Measurements from ENCODE around the gene CPT1C. TPM values are rescaled to one million over a fixed set of nuclear protein-coding genes. Genes with fewer than 3 reads are reported as not detected.

The CPT1C gene
- total RNA-seq, 1 donor from 2014 or later = 3.9 TPM

- Mint-ChIP-seq H3K9me3 (no peaks in the 10 kb centered on the region), H3K4me1 (ENCODE audit: low read depth) (peaks cover 32% of the 10 kb centered on the region), H3K27ac (peak within 1 kb of the TSS; percentile 93), H3K27me3 (ENCODE audit: insufficient read depth) (no peaks in the 10 kb centered on the region), H3K4me3 (peak within 1 kb of the TSS; percentile 98), H3K36me3 (ENCODE audit: low read depth) (peaks cover 23% of the 10 kb centered on the region)
- intact Hi-C loops (cut with micrococcal nuclease) = loop anchor here (1.0 kb wide), 3 partner anchors 11 to 72 kb away; partner anchors contain the start of gene SCAF1
- peak; percentile 98 for DNase-seq (ENCODE audit: low spot score)
Measured at GRCh38 chr19:49665351-49666119, 25.4 kb upstream of the CPT1C start, which contains the start of the genes BCL2L12 and IRF3. TSS of gene BCL2L12 (plus strand) at chr19:49665933. CDS start at chr19:49666693, 760 bp downstream. TSS of gene IRF3 (minus strand) at chr19:49665857. CDS start at chr19:49664838, 1,019 bp downstream.

GRCh38 chr19:49666120-49666444, 24.8 kb upstream of the CPT1C start:
- Mint-ChIP-seq H3K27me3 (ENCODE audit: insufficient read depth) (no peaks in the 10 kb centered on the region), H3K36me3 (ENCODE audit: low read depth) (peaks cover 22% of the 10 kb centered on the region), H3K4me1 (ENCODE audit: low read depth) (peaks cover 32% of the 10 kb centered on the region), H3K27ac (no peak overlapping the region), H3K4me3 (peak overlapping the region; percentile 98), H3K9me3 (no peaks in the 10 kb centered on the region)
- no peak for DNase-seq (ENCODE audit: low spot score)
- intact Hi-C loops (cut with micrococcal nuclease) = no loop called here

- no peaks in the 10 kb centered on the region for H3K27me3 Mint-ChIP-seq (ENCODE audit: insufficient read depth)
- intact Hi-C loops (cut with micrococcal nuclease) = no loop called here
- H3K27ac Mint-ChIP-seq = no peak overlapping the region
- no peak for DNase-seq (ENCODE audit: low spot score)
- no peaks in the 10 kb centered on the region for H3K9me3 Mint-ChIP-seq
- H3K4me3 Mint-ChIP-seq = peak overlapping the region; percentile 98
- peaks cover 39% of the 10 kb centered on the region for H3K4me1 Mint-ChIP-seq (ENCODE audit: low read depth)
- H3K36me3 Mint-ChIP-seq (ENCODE audit: low read depth) = peaks cover 25% of the 10 kb centered on the region
Measured at GRCh38 chr19:49667473-49667872, 23.4 kb upstream of the CPT1C start.

DNA sequence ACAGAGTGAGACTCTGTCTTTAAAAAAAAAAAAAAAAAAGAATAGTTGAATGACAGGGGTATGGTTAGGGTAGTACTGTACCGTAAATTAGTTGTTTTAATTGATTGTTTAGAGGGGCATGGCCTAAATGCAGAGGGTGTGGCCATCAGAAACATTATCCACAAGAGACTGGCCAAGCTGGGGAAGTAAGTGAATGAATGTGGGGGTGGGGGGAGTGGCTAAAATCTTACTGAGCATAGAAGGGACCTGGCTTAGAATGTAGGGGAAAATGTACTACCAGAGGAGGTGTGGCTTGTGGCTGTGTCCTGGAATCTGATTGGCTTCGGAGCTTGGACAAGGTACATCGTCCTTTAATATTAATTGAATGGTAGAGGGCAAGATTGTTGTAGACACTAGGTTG, 21.4 kb upstream of the CPT1C start:
- DNase-seq (ENCODE audit: low spot score) = no peak
- H3K27ac Mint-ChIP-seq = no peak overlapping the region
- H3K27me3 Mint-ChIP-seq (ENCODE audit: insufficient read depth) = no peaks in the 10 kb centered on the region
- intact Hi-C loops (cut with micrococcal nuclease) = no loop called here
- no peak overlapping the region for H3K4me3 Mint-ChIP-seq
- peaks cover 21% of the 10 kb centered on the region for H3K36me3 Mint-ChIP-seq (ENCODE audit: low read depth)
- no peaks in the 10 kb centered on the region for H3K9me3 Mint-ChIP-seq
- peaks cover 35% of the 10 kb centered on the region for H3K4me1 Mint-ChIP-seq (ENCODE audit: low read depth)

DNA sequence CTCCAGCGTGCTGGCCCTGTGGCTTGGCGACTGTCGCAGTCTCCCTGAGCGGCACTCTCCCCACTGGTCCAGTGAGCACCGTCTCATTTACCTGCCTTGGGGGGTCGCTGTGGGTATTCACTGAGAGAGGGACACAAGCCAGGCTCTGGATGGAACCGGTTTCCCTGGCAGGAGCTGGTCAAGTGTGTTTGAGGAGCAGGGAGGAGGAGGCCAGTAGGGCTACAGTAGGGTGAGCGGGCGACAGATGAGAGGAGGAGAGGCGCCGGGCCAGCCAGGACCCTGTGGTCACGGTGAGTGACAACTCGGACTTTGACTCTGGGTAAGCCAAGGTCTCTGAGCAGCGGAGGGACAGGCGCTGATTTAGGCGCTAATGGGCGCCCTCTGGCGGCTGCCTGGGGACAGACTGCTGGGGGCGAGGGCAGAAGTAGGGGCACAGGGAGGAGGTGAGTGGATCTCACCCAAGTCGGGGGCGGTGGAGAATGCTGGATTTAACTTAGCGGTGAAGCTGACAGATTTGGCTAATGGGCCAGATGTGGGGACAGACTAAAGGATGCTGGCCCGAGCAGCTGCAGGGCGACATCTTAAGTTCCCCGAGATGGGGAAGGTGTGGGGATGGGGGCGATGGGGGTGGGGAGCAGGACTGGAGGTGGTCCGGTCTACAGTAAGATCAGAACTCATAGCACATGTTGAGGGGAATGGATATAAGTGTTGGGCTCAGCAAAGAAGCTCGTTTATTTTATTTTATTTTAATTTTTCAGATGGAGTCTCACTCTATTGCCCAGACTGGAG, 18.6 kb upstream of the CPT1C start:
- no peak overlapping the region for H3K4me3 Mint-ChIP-seq
- H3K27ac Mint-ChIP-seq = peak overlapping the region; percentile 15

GRCh38 chr19:49676136-49676783, 14.7 kb upstream of the CPT1C start:
- peak overlapping the region; percentile 95 for H3K4me3 Mint-ChIP-seq
- H3K36me3 Mint-ChIP-seq (ENCODE audit: low read depth) = peaks cover 21% of the 10 kb centered on the region
- H3K4me1 Mint-ChIP-seq (ENCODE audit: low read depth) = peaks cover 40% of the 10 kb centered on the region
- intact Hi-C loops (cut with micrococcal nuclease) = loop anchor here (1.0 to 5.0 kb wide), 9 partner anchors 11 to 651 kb away; partner anchors contain the start of genes BCL2L12, FUZ, IRF3 and KCNC3
- H3K27me3 Mint-ChIP-seq (ENCODE audit: insufficient read depth) = no peaks in the 10 kb centered on the region
- DNase-seq (ENCODE audit: low spot score) = no peak
- H3K9me3 Mint-ChIP-seq = no peaks in the 10 kb centered on the region
- H3K27ac Mint-ChIP-seq = peak overlapping the region; percentile 99

More for the DNA sequence above, 18.6 kb upstream of the CPT1C start:
- intact Hi-C loops (cut with micrococcal nuclease) = loop anchor here (1.0 kb wide), 1 partner anchor 169 kb away; no protein-coding TSS in a partner anchor
- Mint-ChIP-seq H3K36me3 (ENCODE audit: low read depth) (peaks cover 16% of the 10 kb centered on the region), H3K4me1 (ENCODE audit: low read depth) (peaks cover 21% of the 10 kb centered on the region), H3K27me3 (ENCODE audit: insufficient read depth) (no peaks in the 10 kb centered on the region), H3K9me3 (no peaks in the 10 kb centered on the region)
- peak; percentile 69 for DNase-seq (ENCODE audit: low spot score)

- intact Hi-C loops (cut with micrococcal nuclease) = loop anchor here (1.0 to 5.0 kb wide), 13 partner anchors 12 to 650 kb away; partner anchors contain the start of genes AKT1S1, BCL2L12, FUZ and IRF3
- Mint-ChIP-seq H3K4me1 (ENCODE audit: low read depth) (peaks cover 41% of the 10 kb centered on the region), H3K27me3 (ENCODE audit: insufficient read depth) (no peaks in the 10 kb centered on the region), H3K4me3 (peak overlapping the region; percentile 95), H3K27ac (peak overlapping the region; percentile 99), H3K36me3 (ENCODE audit: low read depth) (peaks cover 21% of the 10 kb centered on the region), H3K9me3 (no peaks in the 10 kb centered on the region)
- peak; percentile 98 for DNase-seq (ENCODE audit: low spot score)
Measured at GRCh38 chr19:49676784-49677230, 14.1 kb upstream of the CPT1C start.

DNA sequence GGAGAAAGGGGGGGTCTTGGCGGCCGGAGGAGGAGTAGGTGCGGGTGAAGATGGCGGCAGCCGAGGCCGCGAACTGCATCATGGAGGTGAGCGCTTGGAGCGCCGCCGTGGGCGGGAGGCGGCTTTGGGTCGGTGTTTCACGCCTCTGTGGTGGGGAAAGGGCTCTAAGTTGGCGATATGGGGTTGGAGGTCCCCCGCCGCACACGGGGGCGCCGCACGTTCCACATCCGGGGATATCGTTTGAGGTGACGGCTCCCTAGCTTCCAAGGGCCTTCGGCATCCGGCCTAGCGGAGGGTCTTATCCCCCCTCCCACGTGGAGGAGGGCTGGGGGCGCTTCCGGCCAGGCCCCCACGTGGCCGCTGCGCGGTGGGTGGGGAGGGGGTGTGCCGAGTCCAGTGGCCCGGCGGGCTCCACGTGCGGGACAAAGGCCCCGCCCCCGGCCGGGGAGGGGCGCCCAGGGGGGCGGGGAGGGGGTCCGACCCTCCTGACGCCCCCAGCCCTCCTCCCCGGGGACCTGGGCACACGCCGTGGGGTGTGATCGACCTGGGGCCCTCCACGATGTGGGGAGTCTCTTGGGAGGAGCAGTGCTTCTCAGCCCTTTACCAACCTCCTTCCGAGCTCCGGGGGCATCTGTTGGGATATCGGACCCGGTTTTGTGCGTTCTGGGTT, 13.6 kb upstream of the CPT1C start, which contains the start of gene PRMT1:
Gene PRMT1 (plus strand): TSS at position 41 of the 670 bp plus-strand sequence. CDS start 10 bp downstream, at position 51.
- peaks cover 35% of the 10 kb centered on the region for H3K4me1 Mint-ChIP-seq (ENCODE audit: low read depth)
- H3K27ac Mint-ChIP-seq = peak within 1 kb of the TSS; percentile 99
- peak within 1 kb of the TSS; percentile 96 for H3K4me3 Mint-ChIP-seq
- intact Hi-C loops (cut with micrococcal nuclease) = loop anchor here (1.0 to 5.0 kb wide), 9 partner anchors 87 to 650 kb away; partner anchors contain the start of genes AKT1S1, FUZ, KCNC3 and PIH1D1
- no peaks in the 10 kb centered on the region for H3K9me3 Mint-ChIP-seq
- H3K27me3 Mint-ChIP-seq (ENCODE audit: insufficient read depth) = no peaks in the 10 kb centered on the region
- peaks cover 21% of the 10 kb centered on the region for H3K36me3 Mint-ChIP-seq (ENCODE audit: low read depth)
- peak; percentile 54 for DNase-seq (ENCODE audit: low spot score)

DNA sequence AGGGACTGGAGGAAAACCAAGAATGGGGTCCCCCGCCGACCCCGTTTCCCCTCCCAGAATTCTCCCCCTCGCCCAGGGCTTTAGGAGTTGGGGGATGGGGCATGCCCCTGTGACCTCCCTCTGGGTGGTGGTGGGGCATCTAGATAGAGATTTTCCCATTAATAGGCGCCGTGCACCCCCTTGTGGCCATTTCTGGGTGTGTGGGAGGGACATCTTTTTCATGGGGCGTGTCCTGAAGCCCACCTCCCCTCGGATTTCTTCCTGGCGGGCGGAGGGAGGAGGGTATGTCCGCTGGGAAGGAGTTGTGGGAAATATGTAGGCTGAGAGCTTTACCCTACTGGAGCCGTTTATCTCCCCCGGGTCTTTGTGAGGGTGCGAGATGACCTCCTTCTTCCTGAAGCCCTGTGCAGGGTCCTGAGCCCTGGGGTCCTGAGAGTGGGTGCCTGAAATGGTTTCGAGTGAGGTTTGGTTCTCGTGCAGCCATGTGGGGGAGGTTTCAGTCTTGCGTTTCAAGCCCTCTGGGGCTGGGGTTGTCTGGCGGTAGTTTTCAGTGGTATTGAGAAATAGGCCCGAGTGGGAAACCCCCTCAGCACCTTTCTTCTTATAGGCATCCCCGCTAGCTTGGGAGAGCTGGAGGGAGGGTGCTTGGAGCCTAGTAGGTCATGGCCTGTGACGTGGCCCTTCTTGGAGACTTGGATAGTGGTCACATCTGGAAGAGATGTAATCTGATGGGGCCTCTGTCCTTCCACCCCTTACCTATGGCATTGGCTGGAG, 12.8 kb upstream of the CPT1C start:
- peak overlapping the region; percentile 96 for H3K4me3 Mint-ChIP-seq
- peaks cover 23% of the 10 kb centered on the region for H3K36me3 Mint-ChIP-seq (ENCODE audit: low read depth)
- no peaks in the 10 kb centered on the region for H3K27me3 Mint-ChIP-seq (ENCODE audit: insufficient read depth)
- H3K27ac Mint-ChIP-seq = peak overlapping the region; percentile 95
- H3K9me3 Mint-ChIP-seq = no peaks in the 10 kb centered on the region
- DNase-seq (ENCODE audit: low spot score) = peak; percentile 66
- peaks cover 32% of the 10 kb centered on the region for H3K4me1 Mint-ChIP-seq (ENCODE audit: low read depth)
- intact Hi-C loops (cut with micrococcal nuclease) = loop anchor here (1.0 to 5.0 kb wide), 9 partner anchors 88 to 649 kb away; partner anchors contain the start of genes AKT1S1, FUZ, KCNC3 and PIH1D1

GRCh38 chr19:49678985-49679770, 11.7 kb upstream of the CPT1C start:
- H3K9me3 Mint-ChIP-seq = no peaks in the 10 kb centered on the region
- peak overlapping the region; percentile 96 for H3K4me3 Mint-ChIP-seq

More at GRCh38 chr19:49678985-49679770, 11.7 kb upstream of the CPT1C start:
- Mint-ChIP-seq H3K36me3 (ENCODE audit: low read depth) (peaks cover 26% of the 10 kb centered on the region), H3K4me1 (ENCODE audit: low read depth) (peaks cover 32% of the 10 kb centered on the region), H3K27me3 (ENCODE audit: insufficient read depth) (no peaks in the 10 kb centered on the region), H3K27ac (no peak overlapping the region)
- intact Hi-C loops (cut with micrococcal nuclease) = loop anchor here (5.0 kb wide), 2 partner anchors 308 to 648 kb away; partner anchors contain the start of gene KCNC3
- DNase-seq (ENCODE audit: low spot score) = no peak
